SK-N-SH (cell line): ENCODE measurements around the gene AKT2. TPM values are rescaled to one million over a fixed set of nuclear protein-coding genes. Genes with fewer than 3 reads are reported as not detected.

Experiments used
- CTCF ChIA-PET: fragments of 300-600, 350-600 bp; formaldehyde crosslinking; extraction: SDS; loops from one replicate; lab custom pipeline; 2021; lab: Yijun Ruan, JAX
- POLR2A ChIA-PET: fragments of 350-600 bp; sonication (Branson Sonifier 250); formaldehyde crosslinking; extraction: SDS; loops from one replicate; lab custom pipeline; 2020; ENCODE audit warnings: antibody characterized with exemption, inconsistent platforms; lab: Yijun Ruan, JAX
- DNase-seq: peaks from one replicate; pipeline ENCODE4 v3.0.0; 2012
- H2AFZ ChIP-seq: fragments of 200-600 bp; sonication (generic); 2 replicates; pipeline ENCODE4 v1.8.1; 2016; ENCODE audit warnings: antibody characterized with exemption, mild to moderate bottlenecking, low read depth
- H3F3A ChIP-seq: fragments of 200-600 bp; sonication (generic); replicated peaks from 2 replicates; pipeline ENCODE3; 2016; ENCODE audit warnings: antibody characterized with exemption, mild to moderate bottlenecking; ENCODE audit not compliant: insufficient read depth
- H3K27ac ChIP-seq, 2 experiments: fragments of 200-500 bp in 1 of 2; fragments of 200-600 bp in 1 of 2; sonication (Bioruptor generic) in 1 of 2; sonication (generic), shearing (Covaris generic) in 1 of 2; 2 replicates each; pipeline versions ENCODE4 v1.5.1 to v1.6.1; 2014 to 2016; ENCODE audit warnings: low read depth in 2 of 2, inconsistent platforms in 1 of 2, low read length in 1 of 2, mild to moderate bottlenecking in 1 of 2, mixed read lengths in 1 of 2
- H3K27me3 ChIP-seq: fragments of 200-600 bp; sonication (generic), shearing (Covaris generic); 2 replicates; pipeline ENCODE4 v1.6.1; 2016; ENCODE audit warnings: mixed run types; ENCODE audit not compliant: insufficient read depth
- H3K36me3 ChIP-seq, 2 experiments: fragments of 200-500 bp in 1 of 2; fragments of 200-600 bp in 1 of 2; sonication (Bioruptor generic) in 1 of 2; sonication (generic) in 1 of 2; replicated peaks in 1 of 2; 2 replicates each; pipeline versions ENCODE3 to v1.5.1; 2014 to 2016; ENCODE audit warnings: low read length in 1 of 2, mild to moderate bottlenecking in 1 of 2; ENCODE audit not compliant: insufficient read depth in 2 of 2, control insufficient read depth in 1 of 2
- H3K4me1 ChIP-seq, 2 experiments: fragments of 200-500 bp in 1 of 2; fragments of 200-600 bp in 1 of 2; sonication (Bioruptor generic) in 1 of 2; sonication (generic), shearing (Covaris generic) in 1 of 2; 2 replicates each; pipeline versions ENCODE4 v1.5.1 to v1.6.1; 2014 to 2016; ENCODE audit warnings: low read depth in 1 of 2, low read length in 1 of 2, mixed run types in 1 of 2; ENCODE audit not compliant: insufficient read depth in 2 of 2, control insufficient read depth in 1 of 2
- H3K4me2 ChIP-seq: fragments of 200-600 bp; sonication (generic), shearing (Covaris generic); 2 replicates; pipeline ENCODE4 v1.6.1; 2017; ENCODE audit warnings: mixed run types
- H3K4me3 ChIP-seq, 2 experiments: fragments of 200-500 bp in 1 of 2; fragments of 200-600 bp in 1 of 2; sonication (Bioruptor generic) in 1 of 2; sonication (generic), shearing (Covaris generic) in 1 of 2; 2 replicates each; pipeline versions ENCODE4 v1.5.1 to v1.8.1; 2014 to 2016; ENCODE audit warnings: low read depth in 2 of 2, inconsistent platforms in 1 of 2, low read length in 1 of 2, mild to moderate bottlenecking in 1 of 2, mixed read lengths in 1 of 2, moderate library complexity in 1 of 2
- H3K79me2 ChIP-seq: fragments of 200-600 bp; sonication (generic); 2 replicates; pipeline ENCODE4 v1.8.1; 2017; ENCODE audit warnings: mild to moderate bottlenecking; ENCODE audit not compliant: insufficient read depth
- H3K9ac ChIP-seq: fragments of 200-600 bp; sonication (generic); 2 replicates; pipeline ENCODE4 v1.6.1; 2017; ENCODE audit warnings: mixed run types
- H3K9me2 ChIP-seq: fragments of 200-600 bp; sonication (generic); 2 replicates; pipeline ENCODE4 v1.6.1; 2017; ENCODE audit warnings: mixed run types
- H3K9me3 ChIP-seq: fragments of 200-600 bp; sonication (generic); 2 replicates; pipeline ENCODE4 v1.6.1; 2017; ENCODE audit warnings: mixed run types, mild to moderate bottlenecking, moderate library complexity
- H4K20me1 ChIP-seq: fragments of 200-600 bp; sonication (generic); 2 replicates; pipeline ENCODE4 v1.6.1; 2017; ENCODE audit warnings: mild to moderate bottlenecking, mixed run types; ENCODE audit not compliant: insufficient read depth
- ELF1 ChIP-seq: IDR thresholded peaks from 2 replicates; pipeline ENCODE4 v1.4.0; 2012
- EP300 ChIP-seq, 2 experiments: IDR thresholded peaks; 2 replicates each; pipeline versions ENCODE4 v1.4.0 to v1.6.1; 2012; ENCODE audit warnings: borderline replicate concordance in 1 of 2, low read depth in 1 of 2, low read length in 1 of 2
- EZH2phosphoT487 ChIP-seq: fragments of 200-600 bp; sonication (generic); IDR thresholded peaks from 2 replicates; pipeline ENCODE4 v1.6.1; 2017; ENCODE audit warnings: low read depth, mixed run types, mild to moderate bottlenecking, antibody characterized with exemption, moderate library complexity, borderline replicate concordance
- FOXM1 ChIP-seq: IDR thresholded peaks from 2 replicates; pipeline ENCODE4 v1.4.0; 2012; ENCODE audit warnings: low read depth, mild to moderate bottlenecking
- GATA2 ChIP-seq: sonication (generic); formaldehyde crosslinking; IDR thresholded peaks from 2 replicates; pipeline ENCODE4 v1.5.0; 2020; ENCODE audit warnings: mild to moderate bottlenecking, missing genetic modification reagents
- POLR2AphosphoS5 ChIP-seq: IDR thresholded peaks from 2 replicates; pipeline ENCODE4 v1.6.1; 2012; ENCODE audit warnings: low read depth, low read length
- RCOR1 ChIP-seq: fragments of 150-350 bp; IDR thresholded peaks from 2 replicates; pipeline ENCODE4 v1.6.1; 2017; ENCODE audit warnings: antibody characterized with exemption, low read length
- TCF12 ChIP-seq: IDR thresholded peaks from 2 replicates; pipeline ENCODE4 v1.4.0; 2012
- TEAD4 ChIP-seq: IDR thresholded peaks from 2 replicates; pipeline ENCODE4 v1.4.0; 2012; ENCODE audit warnings: mild to moderate bottlenecking, borderline replicate concordance; ENCODE audit not compliant: insufficient read depth
- WGBS: methylation state at CpG from one replicate; pipeline ENCODE4 v1.1.6; 2017; ENCODE audit warnings: low lambda C conversion rate; 5-methylcytosine and 5-hydroxymethylcytosine counted together
- polyA plus RNA-seq, 3 experiments: library from polyadenylated mRNA; depleted of rRNA; stranded (reverse); fragments of >200 nt; gene quantifications; 2 replicates each; pipeline ENCODE4 v1.2.3, GENCODE V29; 2012
- TF ChIP-seq, protein P1 (sequence below): IDR thresholded peaks from 2 replicates; pipeline ENCODE4 v1.4.0; 2012; ENCODE audit warnings: low read depth, borderline replicate concordance
- TF ChIP-seq, protein P2 (sequence below): fragments of 150-350 bp; IDR thresholded peaks from 2 replicates; pipeline ENCODE4 v1.6.1; 2016; ENCODE audit warnings: mild to moderate bottlenecking, low read depth, low read length
- TF ChIP-seq, protein P3 (sequence below): fragments of 200-600 bp; sonication (generic); IDR thresholded peaks from 2 replicates; pipeline ENCODE4 v1.6.1; 2017; ENCODE audit warnings: antibody characterized with exemption, mild to moderate bottlenecking, moderate library complexity

The AKT2 gene
- polyA plus RNA-seq, 1 of the 3 experiments (the other 2 are of a cell fraction) = 99.8 TPM

DNA sequence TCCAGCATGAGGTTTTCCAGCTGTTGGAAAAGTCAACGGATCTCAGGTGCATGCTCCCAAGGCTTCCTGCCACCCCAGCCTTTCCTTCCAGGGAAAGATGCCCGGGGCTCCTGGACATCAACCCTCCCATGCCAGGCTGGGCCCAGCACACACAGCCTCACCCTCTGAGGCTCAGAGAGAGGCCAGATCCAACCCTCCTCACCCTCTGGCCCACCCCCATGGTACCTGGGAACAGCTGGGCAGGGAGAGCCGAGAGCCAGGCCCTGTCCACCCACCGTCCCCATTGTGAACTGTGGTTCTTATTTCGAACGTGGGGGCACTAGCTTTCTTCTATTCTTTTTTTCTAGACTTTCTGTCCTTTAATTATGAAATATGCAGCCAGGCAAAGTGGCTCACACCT lies 48.8 kb downstream of the AKT2 start:
- peaks cover 3 to 66% of the 10 kb centered on the region in 2 experiments for H3K36me3 ChIP-seq
- POLR2A ChIA-PET = no interaction called here
- no peak overlapping the region for H2AFZ ChIP-seq
- no peaks in the 10 kb centered on the region for H3K9me2 ChIP-seq
- no peak overlapping the region for H3K4me2 ChIP-seq
- H3K9me3 ChIP-seq = no peaks in the 10 kb centered on the region
- H3K9ac ChIP-seq = no peak overlapping the region
- CTCF ChIA-PET = interaction anchor here (1.0 to 1.2 kb wide), 4 partner anchors 9 to 20 kb away, joined by 3 to 4 read pairs (median 3); no protein-coding TSS in a partner anchor
- H4K20me1 ChIP-seq = no peaks in the 10 kb centered on the region
- no peaks in the 10 kb centered on the region for H3K79me2 ChIP-seq
- no peak for TF ChIP-seq EZH2phosphoT487
- H3K4me1 ChIP-seq = no peaks in the 10 kb centered on the region
- H3F3A ChIP-seq = no peaks in the 10 kb centered on the region
- H3K4me3 ChIP-seq = no peak overlapping the region
- H3K27me3 ChIP-seq = no peaks in the 10 kb centered on the region
- no peak for DNase-seq
- no peak overlapping the region for H3K27ac ChIP-seq
- WGBS = 97% methylated on average over 5 of the region's 6 CpGs

DNA sequence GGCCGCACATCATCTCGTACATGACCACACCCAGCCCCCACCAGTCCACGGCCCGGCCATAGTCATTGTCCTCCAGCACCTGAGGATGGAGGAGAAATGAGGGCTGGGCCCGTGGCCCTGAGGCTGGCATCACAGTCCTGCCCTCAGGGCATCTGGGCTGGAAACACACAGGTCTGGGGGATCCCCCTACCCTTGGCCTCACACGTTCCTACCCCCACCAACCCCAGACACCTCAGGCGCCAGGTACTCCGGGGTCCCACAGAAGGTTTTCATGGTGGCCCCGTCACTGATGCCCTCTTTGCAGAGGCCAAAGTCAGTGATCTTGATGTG lies 49.2 kb downstream of the AKT2 start:
- Histone ChIP-seq H3K4me3 (no peak overlapping the region), H2AFZ (no peak overlapping the region), H3K4me2 (no peak overlapping the region), H3K9me2 (no peaks in the 10 kb centered on the region), H4K20me1 (no peaks in the 10 kb centered on the region), H3K9ac (no peak overlapping the region), H3K9me3 (no peaks in the 10 kb centered on the region), H3K27ac (no peak overlapping the region), H3K4me1 (no peaks in the 10 kb centered on the region), H3K36me3 (peaks cover 3 to 62% of the 10 kb centered on the region in 2 experiments), H3K27me3 (no peaks in the 10 kb centered on the region), H3K79me2 (no peaks in the 10 kb centered on the region), H3F3A (no peaks in the 10 kb centered on the region)
- 85% methylated on average over 9 of the region's 9 CpGs for WGBS
- CTCF ChIA-PET = interaction anchor here (1.0 to 1.1 kb wide), 4 partner anchors 8 to 399 kb away, joined by 3 to 4 read pairs (median 3); no protein-coding TSS in a partner anchor
- DNase-seq = no peak
- TF ChIP-seq POLR2AphosphoS5 (no peak), ELF1 (no peak), TCF12 (no peak), FOXM1 (no peak), GATA2 (CRISPR knock-in tag) (no peak), RCOR1 (no peak), TEAD4 (no peak), EP300 (IDR thresholded peaks at IDR 0.05; ENCODE audit: borderline replicate concordance in 1 of 2, low read depth in 1 of 2, low read length in 1 of 2) (no peak)
- TF ChIP-seq, protein P1, sequence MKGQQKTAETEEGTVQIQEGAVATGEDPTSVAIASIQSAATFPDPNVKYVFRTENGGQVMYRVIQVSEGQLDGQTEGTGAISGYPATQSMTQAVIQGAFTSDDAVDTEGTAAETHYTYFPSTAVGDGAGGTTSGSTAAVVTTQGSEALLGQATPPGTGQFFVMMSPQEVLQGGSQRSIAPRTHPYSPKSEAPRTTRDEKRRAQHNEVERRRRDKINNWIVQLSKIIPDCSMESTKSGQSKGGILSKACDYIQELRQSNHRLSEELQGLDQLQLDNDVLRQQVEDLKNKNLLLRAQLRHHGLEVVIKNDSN = no peak
- TF ChIP-seq, protein P2, sequence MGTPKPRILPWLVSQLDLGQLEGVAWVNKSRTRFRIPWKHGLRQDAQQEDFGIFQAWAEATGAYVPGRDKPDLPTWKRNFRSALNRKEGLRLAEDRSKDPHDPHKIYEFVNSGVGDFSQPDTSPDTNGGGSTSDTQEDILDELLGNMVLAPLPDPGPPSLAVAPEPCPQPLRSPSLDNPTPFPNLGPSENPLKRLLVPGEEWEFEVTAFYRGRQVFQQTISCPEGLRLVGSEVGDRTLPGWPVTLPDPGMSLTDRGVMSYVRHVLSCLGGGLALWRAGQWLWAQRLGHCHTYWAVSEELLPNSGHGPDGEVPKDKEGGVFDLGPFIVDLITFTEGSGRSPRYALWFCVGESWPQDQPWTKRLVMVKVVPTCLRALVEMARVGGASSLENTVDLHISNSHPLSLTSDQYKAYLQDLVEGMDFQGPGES = no peak
- TF ChIP-seq, protein P3, sequence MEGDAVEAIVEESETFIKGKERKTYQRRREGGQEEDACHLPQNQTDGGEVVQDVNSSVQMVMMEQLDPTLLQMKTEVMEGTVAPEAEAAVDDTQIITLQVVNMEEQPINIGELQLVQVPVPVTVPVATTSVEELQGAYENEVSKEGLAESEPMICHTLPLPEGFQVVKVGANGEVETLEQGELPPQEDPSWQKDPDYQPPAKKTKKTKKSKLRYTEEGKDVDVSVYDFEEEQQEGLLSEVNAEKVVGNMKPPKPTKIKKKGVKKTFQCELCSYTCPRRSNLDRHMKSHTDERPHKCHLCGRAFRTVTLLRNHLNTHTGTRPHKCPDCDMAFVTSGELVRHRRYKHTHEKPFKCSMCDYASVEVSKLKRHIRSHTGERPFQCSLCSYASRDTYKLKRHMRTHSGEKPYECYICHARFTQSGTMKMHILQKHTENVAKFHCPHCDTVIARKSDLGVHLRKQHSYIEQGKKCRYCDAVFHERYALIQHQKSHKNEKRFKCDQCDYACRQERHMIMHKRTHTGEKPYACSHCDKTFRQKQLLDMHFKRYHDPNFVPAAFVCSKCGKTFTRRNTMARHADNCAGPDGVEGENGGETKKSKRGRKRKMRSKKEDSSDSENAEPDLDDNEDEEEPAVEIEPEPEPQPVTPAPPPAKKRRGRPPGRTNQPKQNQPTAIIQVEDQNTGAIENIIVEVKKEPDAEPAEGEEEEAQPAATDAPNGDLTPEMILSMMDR = no peak
- POLR2A ChIA-PET = no interaction called here
